Body of pancreas (tissue), 4 donors: ENCODE measurements around the gene BCR.
"Not testable (repeated sequence)": the region's sequence is repeated elsewhere in the genome, so short reads cannot be mapped to it uniquely, and the experiment has no call there.

Source experiments
- CTCF ChIP-seq, 7 experiments: fragments of 450-650 bp in 4 of 7; fragments of 200-600 bp in 3 of 7; sonication (generic) in 3 of 7; IDR thresholded peaks; one replicate each; pipeline ENCODE4 v1.5.1; 2016 to 2019; ENCODE audit warnings: antibody characterized with exemption in 7 of 7
- POLR2A ChIP-seq, 3 donors: fragments of 450-650 bp; IDR thresholded peaks; one replicate each; pipeline ENCODE4 v1.6.1; 2016; ENCODE audit warnings: antibody characterized with exemption in 3 of 3, mild to moderate bottlenecking in 2 of 3

- not testable (repeated sequence) for TF ChIP-seq CTCF, POLR2A (IDR thresholded peaks at IDR 0.05)
These were observed 153.5 kb downstream of the BCR start for GRCh38 chr22:23333822-23334221.
